ENCODE measurements around the gene GABARAPL1.

GRCh38 chr12:10211940-10212738 is 538 bp upstream of the GABARAPL1 start:
- TF ChIP-seq, protein P1, sequence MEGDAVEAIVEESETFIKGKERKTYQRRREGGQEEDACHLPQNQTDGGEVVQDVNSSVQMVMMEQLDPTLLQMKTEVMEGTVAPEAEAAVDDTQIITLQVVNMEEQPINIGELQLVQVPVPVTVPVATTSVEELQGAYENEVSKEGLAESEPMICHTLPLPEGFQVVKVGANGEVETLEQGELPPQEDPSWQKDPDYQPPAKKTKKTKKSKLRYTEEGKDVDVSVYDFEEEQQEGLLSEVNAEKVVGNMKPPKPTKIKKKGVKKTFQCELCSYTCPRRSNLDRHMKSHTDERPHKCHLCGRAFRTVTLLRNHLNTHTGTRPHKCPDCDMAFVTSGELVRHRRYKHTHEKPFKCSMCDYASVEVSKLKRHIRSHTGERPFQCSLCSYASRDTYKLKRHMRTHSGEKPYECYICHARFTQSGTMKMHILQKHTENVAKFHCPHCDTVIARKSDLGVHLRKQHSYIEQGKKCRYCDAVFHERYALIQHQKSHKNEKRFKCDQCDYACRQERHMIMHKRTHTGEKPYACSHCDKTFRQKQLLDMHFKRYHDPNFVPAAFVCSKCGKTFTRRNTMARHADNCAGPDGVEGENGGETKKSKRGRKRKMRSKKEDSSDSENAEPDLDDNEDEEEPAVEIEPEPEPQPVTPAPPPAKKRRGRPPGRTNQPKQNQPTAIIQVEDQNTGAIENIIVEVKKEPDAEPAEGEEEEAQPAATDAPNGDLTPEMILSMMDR (IDR thresholded peaks at IDR 0.05; ENCODE audit: insufficient read depth, low read length): no peak
- no peak for TF ChIP-seq POLR2AphosphoS5 (IDR thresholded peaks at IDR 0.05; ENCODE audit: low read depth)

All from HL-60 (cell line).